Urinary bladder (tissue), 4 donors: ENCODE results near the gene ERC2. TPM values are rescaled to one million over a fixed set of nuclear protein-coding genes. Genes with fewer than 3 reads are reported as not detected.

ENCODE experiments used
- DNase-seq: peaks from one replicate; pipeline ENCODE4 v3.0.0-alpha.2; 2015; ENCODE audit errors: extremely low spot score
- H3K27ac ChIP-seq: one replicate; pipeline ENCODE4 v1.5.1; 2013; ENCODE audit warnings: low read depth, mild to moderate bottlenecking, moderate library complexity
- H3K36me3 ChIP-seq: one replicate; pipeline ENCODE4 v1.6.1; 2013; ENCODE audit warnings: mild to moderate bottlenecking, moderate library complexity; ENCODE audit not compliant: insufficient read depth
- H3K4me1 ChIP-seq: one replicate; pipeline ENCODE4 v1.6.1; 2013; ENCODE audit warnings: mild to moderate bottlenecking, moderate library complexity; ENCODE audit not compliant: insufficient read depth
- H3K4me3 ChIP-seq: one replicate; pipeline ENCODE4 v1.5.1; 2013; ENCODE audit warnings: low read depth, low read length
- WGBS: extraction: QIAGEN DNeasy Blood & Tissue Kit; methylation state at CpG from one replicate; pipeline ENCODE4 v1.1.7; 2013; 5-methylcytosine and 5-hydroxymethylcytosine counted together
- polyA plus RNA-seq: library from polyadenylated mRNA; stranded (reverse); fragments of 200-250 nt; gene quantifications from one replicate; pipeline ENCODE4 v1.2.3, GENCODE V29; 2013
- small RNA-seq: library from RNA; depleted of rRNA; stranded (forward); fragments of <200 nt; gene quantifications from one replicate; pipeline ENCODE3, GENCODE V24; 2014
- total RNA-seq: library from RNA; depleted of rRNA; stranded (reverse); fragments of >200 nt; gene quantifications from one replicate; pipeline ENCODE4 v1.2.3, GENCODE V29; 2014
- donor health status: healthy with polysubstance abuse.
- donor health status: healthy.

ERC2 gene
- total and polyA plus RNA-seq, 2 donors = 0.49 to 3.0 TPM

- no peak overlapping the region for H3K27ac ChIP-seq
- H3K4me1 ChIP-seq = no peaks in the 10 kb centered on the region
- WGBS = 90% methylated on average over 6 of the region's 6 CpGs
- H3K36me3 ChIP-seq = no peaks in the 10 kb centered on the region
- H3K4me3 ChIP-seq = no peak overlapping the region
- DNase-seq = no peak
Measured at GRCh38 chr3:55473788-55474187, 994.5 kb downstream of the ERC2 start.

GRCh38 chr3:55471522-55472280, 996.6 kb downstream of the ERC2 start:
- no peak overlapping the region for H3K4me3 ChIP-seq
- no peak for DNase-seq
- no peaks in the 10 kb centered on the region for H3K4me1 ChIP-seq
- H3K36me3 ChIP-seq = no peaks in the 10 kb centered on the region
- 73% methylated on average over 8 of the region's 8 CpGs for WGBS
- H3K27ac ChIP-seq = no peak overlapping the region

GRCh38 chr3:55471084-55471483, 997.2 kb downstream of the ERC2 start:
- H3K4me3 ChIP-seq = no peak overlapping the region
- no peak for DNase-seq
- no peaks in the 10 kb centered on the region for H3K4me1 ChIP-seq
- H3K27ac ChIP-seq = no peak overlapping the region
- 88% methylated on average over 4 of the region's 4 CpGs for WGBS
- no peaks in the 10 kb centered on the region for H3K36me3 ChIP-seq

GRCh38 chr3:55469957-55470526, 998.2 kb downstream of the ERC2 start:
- H3K4me3 ChIP-seq = no peak overlapping the region
- no peaks in the 10 kb centered on the region for H3K36me3 ChIP-seq
- WGBS = 97% methylated on average over 32 of the region's 32 CpGs
- H3K27ac ChIP-seq = no peak overlapping the region
- no peaks in the 10 kb centered on the region for H3K4me1 ChIP-seq
- no peak for DNase-seq

GRCh38 chr3:55468251-55468650, 1000.0 kb downstream of the ERC2 start:
- no peak for DNase-seq
- 88% methylated on average over 5 of the region's 5 CpGs for WGBS
- Histone ChIP-seq H3K27ac (no peak overlapping the region), H3K4me3 (no peak overlapping the region), H3K36me3 (no peaks in the 10 kb centered on the region), H3K4me1 (no peaks in the 10 kb centered on the region)

GRCh38 chr3:55467099-55467498, 1001.2 kb downstream of the ERC2 start:
- WGBS = 77% methylated on average over 2 of the region's 2 CpGs
- Histone ChIP-seq H3K4me3 (no peak overlapping the region), H3K36me3 (no peaks in the 10 kb centered on the region), H3K27ac (no peak overlapping the region), H3K4me1 (no peaks in the 10 kb centered on the region)
- DNase-seq = no peak

GRCh38 chr3:55466526-55466925, 1001.7 kb downstream of the ERC2 start:
- Histone ChIP-seq H3K4me1 (no peaks in the 10 kb centered on the region), H3K4me3 (no peak overlapping the region), H3K36me3 (no peaks in the 10 kb centered on the region), H3K27ac (no peak overlapping the region)
- no peak for DNase-seq
- WGBS = 87% methylated on average over 3 of the region's 3 CpGs

- 96% methylated on average over 1 of the region's 1 CpG for WGBS
- Histone ChIP-seq H3K4me1 (no peaks in the 10 kb centered on the region), H3K27ac (no peak overlapping the region), H3K36me3 (no peaks in the 10 kb centered on the region), H3K4me3 (no peak overlapping the region)
- DNase-seq = no peak
Measured at GRCh38 chr3:55461896-55462295, 1006.4 kb downstream of the ERC2 start.

- Histone ChIP-seq H3K27ac (no peak overlapping the region), H3K4me1 (no peaks in the 10 kb centered on the region), H3K4me3 (no peak overlapping the region), H3K36me3 (no peaks in the 10 kb centered on the region)
- no peak for DNase-seq
Measured at GRCh38 chr3:55459838-55460237, 1008.4 kb downstream of the ERC2 start.

Small RNAs within 50 kb of the gene (small RNA-seq; reads per million reads assigned to genes)
- gene MIR3938 (not detected), gene RNA5SP133 (not detected)

Other genes with a start within 250 kb of the ERC2 start
- 91.0 TPM for gene CCDC66, start 88.7 kb upstream of the ERC2 start, total RNA-seq
- gene CCDC66, start 88.7 kb upstream of the ERC2 start, polyA plus RNA-seq = 9.2 TPM
- 182 TPM for gene TASOR, start 214.8 kb upstream of the ERC2 start, total RNA-seq
- 30.9 TPM for gene TASOR, start 214.8 kb upstream of the ERC2 start, polyA plus RNA-seq